HepG2 (cell line): ENCODE data around the gene CCDC74B. TPM values are rescaled to one million over a fixed set of nuclear protein-coding genes. Genes with fewer than 3 reads are reported as not detected.
A peak's percentile ranks its signal among the peaks of the same experiment; 100 is the strongest.

ENCODE experiments used
- FOSL2 ChIP-seq: sonication (generic); formaldehyde crosslinking; IDR thresholded peaks from 2 replicates; pipeline ENCODE4 v1.4.0; 2020; ENCODE audit warnings: missing genetic modification reagents
- GZF1 ChIP-seq: sonication (generic); formaldehyde crosslinking; IDR thresholded peaks from 2 replicates; pipeline ENCODE4 v1.5.1; 2020; ENCODE audit warnings: mild to moderate bottlenecking, missing genetic modification reagents
- HNRNPK ChIP-seq: fragments of 200-400 bp; formaldehyde crosslinking; IDR thresholded peaks from 2 replicates; pipeline ENCODE4 v1.6.1; 2018; ENCODE audit warnings: low read length, low read depth, moderate library complexity, mild to moderate bottlenecking; ENCODE audit not compliant: poor library complexity, severe bottlenecking
- IKZF4 ChIP-seq: sonication (generic); formaldehyde crosslinking; IDR thresholded peaks from 2 replicates; pipeline ENCODE4 v1.5.1; 2020; ENCODE audit warnings: borderline replicate concordance, mild to moderate bottlenecking, low read depth, missing genetic modification reagents; ENCODE audit errors: not compliant biosample characterization
- KAT7 ChIP-seq: IDR thresholded peaks from 2 replicates; pipeline ENCODE4 v1.6.1; 2018; ENCODE audit warnings: borderline replicate concordance, missing compliant biosample characterization
- KDM1A ChIP-seq: IDR thresholded peaks from 2 replicates; pipeline ENCODE4 v1.6.1; 2016; ENCODE audit warnings: missing compliant biosample characterization
- MAFK ChIP-seq, 2 experiments: IDR thresholded peaks in 1 of 2; conservative IDR thresholded peaks in 1 of 2; 2 replicates each; pipeline ENCODE4 v1.6.1; 2011; ENCODE audit warnings: improper control_type of control experiment in 2 of 2, low read length in 2 of 2
- MATR3 ChIP-seq: sonication (generic); formaldehyde crosslinking; IDR thresholded peaks from 2 replicates; pipeline ENCODE4 v1.4.0; 2020; ENCODE audit warnings: missing genetic modification reagents
- MIER3 ChIP-seq: IDR thresholded peaks from 2 replicates; pipeline ENCODE4 v1.6.1; 2016; ENCODE audit warnings: missing compliant biosample characterization, borderline replicate concordance
- MYC ChIP-seq: sonication (generic); formaldehyde crosslinking; IDR thresholded peaks from 2 replicates; pipeline ENCODE4 v1.9.0; 2021; ENCODE audit warnings: missing genetic modification reagents, borderline replicate concordance
- NR2C2 ChIP-seq: sonication (generic); formaldehyde crosslinking; IDR thresholded peaks from 2 replicates; pipeline ENCODE4 v1.4.0; 2020; ENCODE audit warnings: missing genetic modification reagents, mild to moderate bottlenecking, moderate library complexity, borderline replicate concordance
- POGZ ChIP-seq: sonication (generic); formaldehyde crosslinking; IDR thresholded peaks from 2 replicates; pipeline ENCODE4 v1.4.0; 2020; ENCODE audit warnings: mild to moderate bottlenecking, missing genetic modification reagents
- RARA ChIP-seq: IDR thresholded peaks from 2 replicates; pipeline ENCODE4 v1.6.1; 2016; ENCODE audit warnings: missing genetic modification reagents, missing compliant biosample characterization
- SOX5 ChIP-seq: IDR thresholded peaks from 2 replicates; pipeline ENCODE4 v1.6.1; 2016; ENCODE audit warnings: borderline replicate concordance
- ZBTB1 ChIP-seq: sonication (generic); formaldehyde crosslinking; IDR thresholded peaks from 2 replicates; pipeline ENCODE4 v1.4.0; 2020; ENCODE audit warnings: missing genetic modification reagents, borderline replicate concordance
- ZNF225 ChIP-seq: sonication (generic); formaldehyde crosslinking; IDR thresholded peaks from 2 replicates; pipeline ENCODE4 v1.4.0; 2020; ENCODE audit warnings: mild to moderate bottlenecking, missing genetic modification reagents
- ZNF317 ChIP-seq: sonication (generic); formaldehyde crosslinking; IDR thresholded peaks from 2 replicates; pipeline ENCODE4 v1.5.0; 2020; ENCODE audit warnings: mild to moderate bottlenecking, missing genetic modification reagents
- ZNF337 ChIP-seq: sonication (generic); formaldehyde crosslinking; IDR thresholded peaks from 2 replicates; pipeline ENCODE4 v1.5.1; 2020; ENCODE audit warnings: missing genetic modification reagents, low read depth, mild to moderate bottlenecking, borderline replicate concordance
- ZNF839 ChIP-seq: sonication (generic); formaldehyde crosslinking; IDR thresholded peaks from 2 replicates; pipeline ENCODE4 v1.4.0; 2020; ENCODE audit warnings: missing genetic modification reagents, mild to moderate bottlenecking, borderline replicate concordance
- polyA plus RNA-seq, 8 experiments: library from polyadenylated mRNA; depleted of rRNA in 3 of 8; stranded (reverse) in 7 of 8; unstranded in 1 of 8; fragments of >200 nt; fragmentation: Illumina TruSeq in 4 of 8; extraction: Trizol in 4 of 8; gene quantifications; 2 replicates each; pipeline versions ENCODE4 v1.2.1 to v1.2.3, GENCODE V29; 2011 to 2016; ENCODE audit warnings: low read depth in 4 of 8, missing spikeins in 1 of 8, mixed read lengths in 1 of 8; ENCODE audit not compliant: insufficient read depth in 1 of 8
- total RNA-seq, 5 experiments: library from RNA; depleted of rRNA; stranded (reverse); fragments of >200 nt; fragmentation: Illumina TruSeq; extraction: Trizol; gene quantifications; 2 replicates each; pipeline ENCODE4 v1.2.3, GENCODE V29; 2016; ENCODE audit warnings: low read depth in 1 of 5
- TF ChIP-seq, protein P1 (sequence below), 2 experiments: sonication (generic) in 1 of 2; formaldehyde crosslinking in 1 of 2; IDR thresholded peaks; 2 replicates each; pipeline versions ENCODE4 v1.4.0 to v1.6.1; 2018 to 2020; ENCODE audit warnings: missing genetic modification reagents in 2 of 2, borderline replicate concordance in 1 of 2, low read depth in 1 of 2, mild to moderate bottlenecking in 1 of 2, missing biosample characterization in 1 of 2
- TF ChIP-seq, protein P2 (sequence below), 2 experiments: fragments of 450-650 bp in 1 of 2; sonication (generic) in 1 of 2; formaldehyde crosslinking; IDR thresholded peaks; 2 replicates each; pipeline versions ENCODE4 v1.5.0 to v1.8.0; 2020 to 2022; ENCODE audit warnings: mild to moderate bottlenecking in 1 of 2, missing genetic modification reagents in 1 of 2
- TF ChIP-seq, protein P3 (sequence below): sonication (generic); formaldehyde crosslinking; IDR thresholded peaks from 2 replicates; pipeline ENCODE4 v1.8.1; 2023; ENCODE audit warnings: mild to moderate bottlenecking, missing genetic modification reagents
- TF ChIP-seq, protein P4 (sequence below): sonication (generic); formaldehyde crosslinking; IDR thresholded peaks from 2 replicates; pipeline ENCODE4 v1.5.0; 2020; ENCODE audit warnings: missing genetic modification reagents, mild to moderate bottlenecking, borderline replicate concordance

The CCDC74B gene
- total and polyA plus RNA-seq, 2 of the 13 experiments (the other 11 are each of a cell fraction or from before 2014, with no cell fraction given): 0.07 to 0.11 TPM

DNA sequence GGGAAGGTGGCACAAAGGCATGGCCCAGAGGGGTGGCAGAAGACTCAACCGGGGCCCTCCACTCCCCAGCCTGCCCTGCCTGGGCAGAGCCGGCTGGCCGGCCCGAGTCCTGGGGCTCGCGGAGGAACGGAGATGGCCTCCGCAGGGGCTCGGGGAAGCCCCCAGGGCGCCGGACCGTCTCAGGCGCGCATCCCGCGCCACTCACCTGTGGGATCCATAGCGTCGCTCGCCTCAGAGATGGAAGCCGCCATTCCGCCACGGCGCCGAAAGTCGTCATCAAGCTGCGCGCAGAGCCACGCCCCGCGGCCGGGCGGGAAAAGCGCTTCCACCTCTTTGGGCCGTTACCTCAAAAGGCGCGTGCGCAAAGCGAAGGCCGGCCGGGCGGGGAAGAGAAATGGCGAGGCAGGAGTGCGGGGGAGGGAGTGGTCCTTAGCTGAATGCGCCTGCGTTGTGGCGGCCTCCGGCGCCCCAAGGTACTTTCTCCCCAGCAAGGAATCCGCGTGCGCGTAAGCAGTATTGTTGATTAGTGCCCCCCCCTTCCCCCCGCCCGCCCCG lies 36.5 kb upstream of the CCDC74B start, which contains the start of gene SMPD4 (continued):
- TF ChIP-seq MAFK (conservative IDR thresholded peaks at IDR 0.05 in 1 of 2, IDR thresholded peaks at IDR 0.05 in 1 of 2; ENCODE audit: low read length in 2 of 2) (no peak), SOX5 (CRISPR knock-in tag) (peak; percentile 35; the same call in 1 of the 2 replicates), MIER3 (CRISPR knock-in tag) (peak; percentile 65; the same call in 1 of the 2 replicates), MATR3 (CRISPR knock-in tag) (no peak), ZNF225 (0 out of 2 replicates have a peak, but pooled peaks have one; percentile 43), HNRNPK (peak; percentile 74), IKZF4 (CRISPR knock-in tag) (no peak), ZNF839 (CRISPR knock-in tag) (peak; percentile 75; the same call in 1 of the 2 replicates), ZNF337 (CRISPR knock-in tag) (no peak), ZNF317 (peak; percentile 45; the same call in 1 of the 2 replicates), KAT7 (peak; percentile 32; the same call in 1 of the 2 replicates), GZF1 (CRISPR knock-in tag) (peak; percentile 44), NR2C2 (CRISPR knock-in tag) (peak; percentile 58), POGZ (peak; percentile 82), RARA (CRISPR knock-in tag) (peak; percentile 49), MYC (CRISPR knock-in tag) (peak; percentile 92), KDM1A (CRISPR knock-in tag) (no peak), ZBTB1 (CRISPR knock-in tag) (peak; percentile 33; the same call in 1 of the 2 replicates), FOSL2 (CRISPR knock-in tag) (peak; percentile 40; the same call in 1 of the 2 replicates)
- TF ChIP-seq, protein P1, sequence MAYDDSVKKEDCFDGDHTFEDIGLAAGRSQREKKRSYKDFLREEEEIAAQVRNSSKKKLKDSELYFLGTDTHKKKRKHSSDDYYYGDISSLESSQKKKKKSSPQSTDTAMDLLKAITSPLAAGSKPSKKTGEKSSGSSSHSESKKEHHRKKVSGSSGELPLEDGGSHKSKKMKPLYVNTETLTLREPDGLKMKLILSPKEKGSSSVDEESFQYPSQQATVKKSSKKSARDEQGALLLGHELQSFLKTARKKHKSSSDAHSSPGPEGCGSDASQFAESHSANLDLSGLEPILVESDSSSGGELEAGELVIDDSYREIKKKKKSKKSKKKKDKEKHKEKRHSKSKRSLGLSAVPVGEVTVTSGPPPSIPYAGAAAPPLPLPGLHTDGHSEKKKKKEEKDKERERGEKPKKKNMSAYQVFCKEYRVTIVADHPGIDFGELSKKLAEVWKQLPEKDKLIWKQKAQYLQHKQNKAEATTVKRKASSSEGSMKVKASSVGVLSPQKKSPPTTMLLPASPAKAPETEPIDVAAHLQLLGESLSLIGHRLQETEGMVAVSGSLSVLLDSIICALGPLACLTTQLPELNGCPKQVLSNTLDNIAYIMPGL (CRISPR knock-in tag; IDR thresholded peaks at IDR 0.05; ENCODE audit: borderline replicate concordance in 1 of 2, low read depth in 1 of 2): peak; percentile 19 to 58; a peak in 1 of 4 replicates
- TF ChIP-seq, protein P2, sequence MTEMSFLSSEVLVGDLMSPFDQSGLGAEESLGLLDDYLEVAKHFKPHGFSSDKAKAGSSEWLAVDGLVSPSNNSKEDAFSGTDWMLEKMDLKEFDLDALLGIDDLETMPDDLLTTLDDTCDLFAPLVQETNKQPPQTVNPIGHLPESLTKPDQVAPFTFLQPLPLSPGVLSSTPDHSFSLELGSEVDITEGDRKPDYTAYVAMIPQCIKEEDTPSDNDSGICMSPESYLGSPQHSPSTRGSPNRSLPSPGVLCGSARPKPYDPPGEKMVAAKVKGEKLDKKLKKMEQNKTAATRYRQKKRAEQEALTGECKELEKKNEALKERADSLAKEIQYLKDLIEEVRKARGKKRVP (CRISPR knock-in tag; IDR thresholded peaks at IDR 0.05): 0 out of 4 replicates have a peak, but pooled peaks of 1 of the 2 experiments have one; percentile 33
- TF ChIP-seq, protein P3, sequence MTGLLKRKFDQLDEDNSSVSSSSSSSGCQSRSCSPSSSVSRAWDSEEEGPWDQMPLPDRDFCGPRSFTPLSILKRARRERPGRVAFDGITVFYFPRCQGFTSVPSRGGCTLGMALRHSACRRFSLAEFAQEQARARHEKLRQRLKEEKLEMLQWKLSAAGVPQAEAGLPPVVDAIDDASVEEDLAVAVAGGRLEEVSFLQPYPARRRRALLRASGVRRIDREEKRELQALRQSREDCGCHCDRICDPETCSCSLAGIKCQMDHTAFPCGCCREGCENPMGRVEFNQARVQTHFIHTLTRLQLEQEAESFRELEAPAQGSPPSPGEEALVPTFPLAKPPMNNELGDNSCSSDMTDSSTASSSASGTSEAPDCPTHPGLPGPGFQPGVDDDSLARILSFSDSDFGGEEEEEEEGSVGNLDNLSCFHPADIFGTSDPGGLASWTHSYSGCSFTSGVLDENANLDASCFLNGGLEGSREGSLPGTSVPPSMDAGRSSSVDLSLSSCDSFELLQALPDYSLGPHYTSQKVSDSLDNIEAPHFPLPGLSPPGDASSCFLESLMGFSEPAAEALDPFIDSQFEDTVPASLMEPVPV: peak; percentile 90
- TF ChIP-seq, protein P4, sequence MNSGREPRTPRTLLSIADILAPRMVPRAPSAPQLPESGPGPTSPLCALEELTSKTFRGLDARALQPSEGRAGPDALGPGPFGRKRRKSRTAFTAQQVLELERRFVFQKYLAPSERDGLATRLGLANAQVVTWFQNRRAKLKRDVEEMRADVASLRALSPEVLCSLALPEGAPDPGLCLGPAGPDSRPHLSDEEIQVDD (CRISPR knock-in tag): no peak
